Activated naive CD8-positive, alpha-beta T cell treated with anti-CD3 and anti-CD28 coated beads, Interleukin-2, amount 10 ng/mL, durations not matched to agents 7 days and 5 days (primary cell): ENCODE measurements around the gene MAFB. TPM values are rescaled to one million over a fixed set of nuclear protein-coding genes. Genes with fewer than 3 reads are reported as not detected.

Experiments used
- ATAC-seq: fragments of 150-1000 bp; cut with Tn5 transposase; one replicate; pipeline ENCODE4 v1.10.0; 2021; ENCODE audit warnings: low read depth, moderate library complexity
- POLR2A ChIA-PET: fragments of 350-600 bp; sonication (Branson Sonifier 250); formaldehyde crosslinking; loops from one replicate; lab custom pipeline; 2021; ENCODE audit warnings: antibody characterized with exemption; lab: Charles Lee
- DNase-seq: peaks from one replicate; pipeline ENCODE4 v3.0.0; 2021
- H3K27ac Mint-ChIP-seq: one replicate; pipeline ENCODE4 v1.8.0; 2022; ENCODE audit warnings: mild to moderate bottlenecking, mixed read lengths
- H3K27me3 Mint-ChIP-seq: one replicate; pipeline ENCODE4 v1.8.0; 2022; ENCODE audit warnings: mild to moderate bottlenecking, moderate library complexity, mixed read lengths
- H3K36me3 Mint-ChIP-seq: one replicate; pipeline ENCODE4 v1.8.0; 2021; ENCODE audit warnings: mild to moderate bottlenecking, mixed read lengths
- H3K4me1 Mint-ChIP-seq: one replicate; pipeline ENCODE4 v1.8.0; 2021; ENCODE audit warnings: mixed read lengths
- H3K4me3 Mint-ChIP-seq: one replicate; pipeline ENCODE4 v1.8.0; 2022; ENCODE audit warnings: mild to moderate bottlenecking, moderate library complexity, mixed read lengths
- H3K9me3 Mint-ChIP-seq: one replicate; pipeline ENCODE4 v1.8.0; 2021; ENCODE audit warnings: mixed read lengths
- total RNA-seq, 2 experiments: library from RNA; stranded (reverse); gene quantifications; one replicate each; pipeline ENCODE4 v1.2.3, GENCODE V29; 2021

MAFB gene
- total RNA-seq, 2 experiments from 2014 or later: 2.4 to 3.1 TPM

DNA sequence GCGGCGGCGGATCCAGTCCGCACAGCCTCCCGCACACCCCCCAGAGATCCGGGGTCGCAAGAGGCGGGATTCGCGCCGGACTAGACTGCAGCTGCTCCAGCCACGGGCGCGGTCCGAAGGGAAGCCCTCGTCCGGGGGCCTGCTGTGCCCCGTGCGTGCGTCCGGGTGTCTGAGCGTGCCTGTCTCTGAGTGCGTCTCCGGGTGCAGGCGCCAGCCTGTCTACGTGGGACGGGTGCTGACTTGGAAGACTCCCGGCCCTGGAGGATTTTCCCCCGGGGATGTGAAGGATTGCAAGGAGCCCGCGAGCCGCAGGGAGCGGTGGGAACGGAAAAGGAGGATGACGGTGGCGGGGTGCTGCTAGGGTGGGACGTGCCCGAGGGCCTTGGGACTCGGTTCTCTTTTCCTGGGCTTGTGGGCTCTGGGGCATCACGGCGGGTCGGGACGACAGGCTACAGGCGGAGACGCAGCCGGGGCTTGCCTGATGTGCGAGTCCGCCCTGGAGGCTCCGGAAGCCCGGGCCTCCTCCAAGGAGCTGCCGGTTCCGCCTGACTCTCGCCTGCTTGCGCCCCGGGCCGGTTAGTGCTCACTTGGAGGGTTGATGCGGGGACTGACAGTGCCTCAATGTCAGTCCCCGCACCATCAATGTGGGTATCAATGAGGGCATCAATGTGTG, 5.7 kb downstream of the MAFB start:
- H3K27me3 Mint-ChIP-seq: peaks cover 86% of the 10 kb centered on the region
- H3K36me3 Mint-ChIP-seq: no peaks in the 10 kb centered on the region
- H3K4me1 Mint-ChIP-seq: peaks cover 8% of the 10 kb centered on the region
- ATAC-seq: no peak
- H3K4me3 Mint-ChIP-seq: no peak overlapping the region
- no peaks in the 10 kb centered on the region for H3K9me3 Mint-ChIP-seq
- POLR2A ChIA-PET: no interaction called here
- DNase-seq: no peak
- no peak overlapping the region for H3K27ac Mint-ChIP-seq

- Mint-ChIP-seq H3K36me3 (no peaks in the 10 kb centered on the region), H3K4me1 (peaks cover 9% of the 10 kb centered on the region), H3K9me3 (no peaks in the 10 kb centered on the region), H3K4me3 (no peak overlapping the region), H3K27me3 (peaks cover 82% of the 10 kb centered on the region), H3K27ac (no peak overlapping the region)
- ATAC-seq (no peak), DNase-seq (no peak)
- POLR2A ChIA-PET: no interaction called here
Measured at GRCh38 chr20:40682104-40682981, 6.7 kb downstream of the MAFB start.

- Mint-ChIP-seq H3K27ac (no peak overlapping the region), H3K9me3 (no peaks in the 10 kb centered on the region), H3K4me3 (no peak overlapping the region), H3K36me3 (no peaks in the 10 kb centered on the region), H3K27me3 (peaks cover 80% of the 10 kb centered on the region), H3K4me1 (peaks cover 9% of the 10 kb centered on the region)
- no peak for DNase-seq
- ATAC-seq: no peak
- POLR2A ChIA-PET: no interaction called here
Measured at GRCh38 chr20:40681684-40682083, 7.4 kb downstream of the MAFB start.

DNA sequence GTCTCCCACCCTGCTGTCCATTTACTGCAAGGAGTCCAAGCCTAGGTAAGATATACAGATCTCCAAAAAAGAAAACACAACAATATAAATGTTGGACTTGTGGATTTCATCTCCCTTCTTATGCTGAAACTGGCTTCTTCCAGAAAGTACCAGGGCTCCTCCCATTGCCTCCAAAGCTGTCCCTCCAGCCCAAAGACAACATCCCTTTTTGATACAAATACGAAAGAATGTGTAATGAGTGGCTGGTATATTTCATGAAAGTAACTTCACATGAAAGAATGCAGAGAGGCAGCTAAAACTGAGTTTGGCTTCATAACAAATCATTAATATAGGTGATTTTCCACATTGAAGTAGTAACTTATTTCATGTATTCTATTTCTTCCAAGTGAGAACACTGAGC, 7.9 kb downstream of the MAFB start:
- Mint-ChIP-seq H3K4me3 (no peak overlapping the region), H3K27me3 (peaks cover 80% of the 10 kb centered on the region), H3K36me3 (no peaks in the 10 kb centered on the region), H3K27ac (no peak overlapping the region), H3K9me3 (no peaks in the 10 kb centered on the region), H3K4me1 (peaks cover 10% of the 10 kb centered on the region)
- DNase-seq (no peak), ATAC-seq (no peak)
- POLR2A ChIA-PET: no interaction called here

DNA sequence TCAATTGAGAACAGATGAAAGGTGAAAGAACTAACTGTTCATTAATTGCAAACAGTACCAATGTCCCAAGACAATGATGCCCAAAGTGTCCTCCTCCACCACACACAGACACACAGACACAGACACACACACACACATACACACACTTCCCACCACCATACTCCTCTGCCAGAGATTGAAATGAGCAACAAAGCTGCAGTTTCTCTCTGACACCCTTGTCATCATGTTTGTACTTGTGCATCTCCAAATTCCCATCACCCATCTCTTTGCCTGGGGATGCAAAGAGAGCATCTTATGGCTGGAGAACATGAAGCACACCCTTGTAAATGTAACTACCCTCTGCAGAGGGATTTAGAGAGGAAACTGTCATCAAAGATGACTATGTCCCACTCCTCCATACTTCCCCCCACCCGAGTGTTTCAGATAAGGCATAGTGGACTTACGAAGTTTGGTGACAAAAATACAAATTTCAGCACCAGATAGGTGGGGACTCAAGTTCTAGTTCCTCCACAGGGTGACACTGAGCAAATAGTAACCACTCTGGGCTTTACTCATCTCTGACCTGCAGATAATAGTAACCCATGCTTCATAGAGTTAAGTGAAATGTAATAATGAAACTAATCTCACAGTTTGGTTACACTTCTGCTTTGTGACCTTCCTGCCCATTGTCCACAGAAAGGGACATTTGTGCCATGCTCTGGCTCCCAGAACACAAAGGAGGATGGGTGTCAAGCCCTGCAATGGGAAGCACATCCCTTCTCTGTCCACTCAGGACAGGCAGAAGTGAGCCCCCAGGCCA, 8.7 kb downstream of the MAFB start:
- POLR2A ChIA-PET: no interaction called here
- Mint-ChIP-seq H3K27me3 (peaks cover 78% of the 10 kb centered on the region), H3K36me3 (no peaks in the 10 kb centered on the region), H3K9me3 (no peaks in the 10 kb centered on the region), H3K4me3 (no peak overlapping the region), H3K27ac (no peak overlapping the region), H3K4me1 (peaks cover 13% of the 10 kb centered on the region)
- ATAC-seq (no peak), DNase-seq (no peak)

DNA sequence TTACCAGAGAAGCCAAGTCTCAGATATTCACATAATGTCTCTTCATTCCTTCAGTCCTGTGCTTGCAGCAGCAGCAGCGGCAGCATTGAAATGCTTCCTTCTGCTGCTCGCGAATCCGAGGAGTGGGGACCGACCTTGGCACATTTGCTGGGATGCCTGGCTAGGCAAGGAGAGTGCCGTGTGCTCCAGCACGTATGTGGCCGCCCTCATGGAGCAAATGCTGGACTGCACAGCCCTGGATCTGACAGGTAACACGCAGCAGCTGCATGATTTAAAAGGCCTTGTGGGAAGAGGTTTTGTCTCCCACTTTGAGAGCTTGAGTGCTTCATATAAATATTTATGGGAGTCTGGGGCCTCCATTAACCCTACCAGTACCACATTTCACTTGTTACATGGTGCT, 9.9 kb downstream of the MAFB start:
- DNase-seq: no peak
- H3K4me3 Mint-ChIP-seq: no peak overlapping the region
- no peak overlapping the region for H3K27ac Mint-ChIP-seq
- ATAC-seq: no peak
- peaks cover 13% of the 10 kb centered on the region for H3K4me1 Mint-ChIP-seq
- H3K36me3 Mint-ChIP-seq: no peaks in the 10 kb centered on the region
- no peaks in the 10 kb centered on the region for H3K9me3 Mint-ChIP-seq
- peaks cover 67% of the 10 kb centered on the region for H3K27me3 Mint-ChIP-seq
- POLR2A ChIA-PET: no interaction called here

DNA sequence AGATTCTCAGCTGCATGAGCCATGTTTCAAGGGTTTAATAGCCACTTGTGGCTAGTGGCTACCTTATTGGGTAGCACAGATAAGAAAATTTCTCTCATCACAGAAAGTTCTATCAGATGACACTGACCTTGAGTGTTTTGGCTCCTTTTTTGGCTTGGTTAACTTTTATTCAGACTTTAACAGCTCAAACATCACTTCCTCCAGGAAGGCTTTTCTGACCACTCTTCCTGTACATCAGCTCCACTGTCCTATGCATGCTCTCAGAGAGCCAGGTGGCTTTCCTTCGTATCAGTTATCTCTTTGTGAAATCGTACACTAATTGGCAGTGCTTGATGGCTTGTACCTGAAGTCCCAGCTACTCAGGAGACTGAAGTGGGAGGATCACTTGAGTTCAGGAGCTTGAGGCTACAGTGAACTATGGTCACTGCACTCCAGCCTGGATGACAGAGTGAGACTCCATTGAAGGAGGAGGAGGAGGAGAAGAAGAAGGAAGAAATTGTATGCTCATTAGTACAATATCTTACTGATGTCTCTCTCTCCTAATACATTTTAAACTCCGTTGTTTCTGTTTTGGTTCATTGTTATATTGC, 10.7 kb downstream of the MAFB start:
- H3K4me3 Mint-ChIP-seq: no peak overlapping the region
- no peak for ATAC-seq
- H3K27ac Mint-ChIP-seq: no peak overlapping the region
- peaks cover 60% of the 10 kb centered on the region for H3K27me3 Mint-ChIP-seq
- no peak for DNase-seq
- POLR2A ChIA-PET: no interaction called here
- no peaks in the 10 kb centered on the region for H3K36me3 Mint-ChIP-seq
- H3K4me1 Mint-ChIP-seq: peaks cover 10% of the 10 kb centered on the region
- H3K9me3 Mint-ChIP-seq: no peaks in the 10 kb centered on the region

GRCh38 chr20:40677343-40677924, 11.6 kb downstream of the MAFB start:
- POLR2A ChIA-PET: no interaction called here
- H3K27me3 Mint-ChIP-seq: peaks cover 52% of the 10 kb centered on the region
- H3K4me1 Mint-ChIP-seq: peaks cover 7% of the 10 kb centered on the region
- H3K36me3 Mint-ChIP-seq: no peaks in the 10 kb centered on the region
- H3K4me3 Mint-ChIP-seq: no peak overlapping the region
- H3K27ac Mint-ChIP-seq: no peak overlapping the region
- ATAC-seq (no peak), DNase-seq (no peak)
- H3K9me3 Mint-ChIP-seq: no peaks in the 10 kb centered on the region

- POLR2A ChIA-PET: no interaction called here
- Mint-ChIP-seq H3K27me3 (peaks cover 45% of the 10 kb centered on the region), H3K4me1 (peaks cover 7% of the 10 kb centered on the region), H3K27ac (no peak overlapping the region), H3K4me3 (no peak overlapping the region), H3K9me3 (no peaks in the 10 kb centered on the region), H3K36me3 (no peaks in the 10 kb centered on the region)
- ATAC-seq: no peak
- no peak for DNase-seq
Measured at GRCh38 chr20:40676491-40677269, 12.4 kb downstream of the MAFB start.

- ATAC-seq (no peak), DNase-seq (no peak)
- Mint-ChIP-seq H3K4me3 (no peak overlapping the region), H3K4me1 (peaks cover 7% of the 10 kb centered on the region), H3K9me3 (no peaks in the 10 kb centered on the region), H3K27me3 (peaks cover 36% of the 10 kb centered on the region), H3K27ac (no peak overlapping the region), H3K36me3 (no peaks in the 10 kb centered on the region)
- POLR2A ChIA-PET: no interaction called here
Measured at GRCh38 chr20:40675599-40676221, 13.3 kb downstream of the MAFB start.

DNA sequence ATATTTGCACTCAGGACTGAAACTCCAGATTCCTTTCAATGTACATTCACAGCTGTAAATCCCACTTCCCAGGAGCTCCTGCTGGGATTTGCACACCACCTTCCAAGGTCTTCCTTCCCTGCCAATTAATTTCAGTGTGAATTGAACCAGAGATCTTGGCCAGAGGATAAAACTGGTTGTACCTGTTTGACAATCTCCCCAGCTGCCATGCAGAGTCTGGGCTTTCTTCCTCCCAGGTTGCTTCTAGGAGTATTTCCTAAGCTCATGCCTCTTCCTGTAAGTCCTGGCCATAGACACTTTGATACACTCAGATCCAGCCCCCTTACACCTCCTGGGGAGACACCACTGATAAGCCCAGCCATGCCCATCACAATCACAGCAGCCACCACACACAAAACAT, 15.6 kb downstream of the MAFB start:
- no peak overlapping the region for H3K27ac Mint-ChIP-seq
- peaks cover 6% of the 10 kb centered on the region for H3K4me1 Mint-ChIP-seq
- ATAC-seq (no peak), DNase-seq (no peak)
- H3K27me3 Mint-ChIP-seq: peaks cover 23% of the 10 kb centered on the region
- no peaks in the 10 kb centered on the region for H3K9me3 Mint-ChIP-seq
- POLR2A ChIA-PET: no interaction called here
- no peak overlapping the region for H3K4me3 Mint-ChIP-seq
- H3K36me3 Mint-ChIP-seq: no peaks in the 10 kb centered on the region

DNA sequence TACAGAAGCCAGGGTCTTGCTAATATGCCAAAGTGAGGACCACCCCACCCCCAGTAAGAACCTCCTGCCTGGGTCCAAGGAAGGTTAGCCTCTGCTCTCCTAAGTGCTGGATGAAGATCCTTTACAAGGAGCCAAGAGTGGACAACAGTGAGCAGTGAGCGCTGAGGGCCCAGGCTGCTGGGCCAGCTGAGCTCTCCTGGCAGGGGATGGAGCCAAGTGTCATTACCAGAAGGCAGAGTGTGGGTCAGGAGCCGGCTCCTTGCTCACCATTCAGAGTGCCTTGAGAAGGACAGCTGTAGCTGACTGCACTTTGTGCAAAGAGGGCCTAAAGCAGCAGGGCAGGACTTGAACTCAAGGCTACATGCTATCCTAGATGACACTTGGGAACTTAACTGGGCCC, 16.9 kb downstream of the MAFB start:
- no peak for ATAC-seq
- no peak for DNase-seq
- POLR2A ChIA-PET: no interaction called here
- Mint-ChIP-seq H3K36me3 (no peaks in the 10 kb centered on the region), H3K9me3 (no peaks in the 10 kb centered on the region), H3K27me3 (peaks cover 15% of the 10 kb centered on the region), H3K4me1 (peaks cover 4% of the 10 kb centered on the region), H3K4me3 (no peak overlapping the region), H3K27ac (no peak overlapping the region)
